HL-60 (cell line): ENCODE results near the gene NCAPH2.

Source experiments
- CTCF ChIP-seq: IDR thresholded peaks from one replicate; pipeline ENCODE4 v1.5.1; 2011; ENCODE audit warnings: low read length, control low read depth, inconsistent platforms; ENCODE audit not compliant: insufficient read depth
- GABPA ChIP-seq: IDR thresholded peaks from 2 replicates; pipeline ENCODE4 v1.6.1; 2012; ENCODE audit warnings: low read depth
- POLR2AphosphoS5 ChIP-seq: IDR thresholded peaks from 2 replicates; pipeline ENCODE4 v1.6.1; 2012; ENCODE audit warnings: low read depth
- SPI1 ChIP-seq: IDR thresholded peaks from 2 replicates; pipeline ENCODE4 v1.6.1; 2012; ENCODE audit warnings: low read depth, mild to moderate bottlenecking, borderline replicate concordance
- TF ChIP-seq, protein P1 (sequence below): IDR thresholded peaks from 2 replicates; pipeline ENCODE4 v1.6.1; 2012; ENCODE audit warnings: low read depth; ENCODE audit not compliant: insufficient replicate concordance

DNA sequence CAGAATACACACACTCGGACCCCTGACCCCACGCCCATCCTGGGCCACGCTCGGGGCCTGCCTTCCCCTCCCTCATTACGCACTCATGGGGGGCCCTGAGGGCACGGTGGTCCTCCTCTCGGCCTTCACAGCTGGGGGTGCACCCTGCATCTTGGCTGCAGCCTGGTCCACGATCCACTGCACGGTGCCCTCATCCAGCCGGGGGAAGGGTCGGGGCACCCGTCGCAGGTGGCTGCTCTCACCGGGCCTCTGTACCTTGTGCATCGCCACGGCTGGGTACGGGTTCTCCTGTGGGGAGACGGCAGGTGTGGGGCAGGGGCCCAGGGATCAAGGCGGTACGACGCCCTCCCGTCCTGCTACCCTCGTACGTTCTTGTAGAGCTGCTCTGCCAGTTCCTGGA lies 43.6 kb upstream of the NCAPH2 start:
- TF ChIP-seq, protein P1, sequence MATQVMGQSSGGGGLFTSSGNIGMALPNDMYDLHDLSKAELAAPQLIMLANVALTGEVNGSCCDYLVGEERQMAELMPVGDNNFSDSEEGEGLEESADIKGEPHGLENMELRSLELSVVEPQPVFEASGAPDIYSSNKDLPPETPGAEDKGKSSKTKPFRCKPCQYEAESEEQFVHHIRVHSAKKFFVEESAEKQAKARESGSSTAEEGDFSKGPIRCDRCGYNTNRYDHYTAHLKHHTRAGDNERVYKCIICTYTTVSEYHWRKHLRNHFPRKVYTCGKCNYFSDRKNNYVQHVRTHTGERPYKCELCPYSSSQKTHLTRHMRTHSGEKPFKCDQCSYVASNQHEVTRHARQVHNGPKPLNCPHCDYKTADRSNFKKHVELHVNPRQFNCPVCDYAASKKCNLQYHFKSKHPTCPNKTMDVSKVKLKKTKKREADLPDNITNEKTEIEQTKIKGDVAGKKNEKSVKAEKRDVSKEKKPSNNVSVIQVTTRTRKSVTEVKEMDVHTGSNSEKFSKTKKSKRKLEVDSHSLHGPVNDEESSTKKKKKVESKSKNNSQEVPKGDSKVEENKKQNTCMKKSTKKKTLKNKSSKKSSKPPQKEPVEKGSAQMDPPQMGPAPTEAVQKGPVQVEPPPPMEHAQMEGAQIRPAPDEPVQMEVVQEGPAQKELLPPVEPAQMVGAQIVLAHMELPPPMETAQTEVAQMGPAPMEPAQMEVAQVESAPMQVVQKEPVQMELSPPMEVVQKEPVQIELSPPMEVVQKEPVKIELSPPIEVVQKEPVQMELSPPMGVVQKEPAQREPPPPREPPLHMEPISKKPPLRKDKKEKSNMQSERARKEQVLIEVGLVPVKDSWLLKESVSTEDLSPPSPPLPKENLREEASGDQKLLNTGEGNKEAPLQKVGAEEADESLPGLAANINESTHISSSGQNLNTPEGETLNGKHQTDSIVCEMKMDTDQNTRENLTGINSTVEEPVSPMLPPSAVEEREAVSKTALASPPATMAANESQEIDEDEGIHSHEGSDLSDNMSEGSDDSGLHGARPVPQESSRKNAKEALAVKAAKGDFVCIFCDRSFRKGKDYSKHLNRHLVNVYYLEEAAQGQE: no peak
- TF ChIP-seq CTCF (no peak), POLR2AphosphoS5 (no peak), GABPA (no peak), SPI1 (no peak)
